GM10266 (cell line): ENCODE measurements around the gene UXS1.
"Not testable (repeated sequence)": the region's sequence is repeated elsewhere in the genome, so short reads cannot be mapped to it uniquely, and the experiment has no call there.

Source experiments
- DNase-seq: peaks from one replicate; pipeline ENCODE4 v3.0.0; 2012; ENCODE audit errors: extremely low spot score
- TF ChIP-seq, protein P1 (sequence below): IDR thresholded peaks from 2 replicates; pipeline ENCODE4 v1.5.1; 2012; ENCODE audit warnings: mild to moderate bottlenecking, low read depth; ENCODE audit not compliant: control insufficient read depth, insufficient read depth; ENCODE audit errors: missing control alignments

Gene UXS1

DNA sequence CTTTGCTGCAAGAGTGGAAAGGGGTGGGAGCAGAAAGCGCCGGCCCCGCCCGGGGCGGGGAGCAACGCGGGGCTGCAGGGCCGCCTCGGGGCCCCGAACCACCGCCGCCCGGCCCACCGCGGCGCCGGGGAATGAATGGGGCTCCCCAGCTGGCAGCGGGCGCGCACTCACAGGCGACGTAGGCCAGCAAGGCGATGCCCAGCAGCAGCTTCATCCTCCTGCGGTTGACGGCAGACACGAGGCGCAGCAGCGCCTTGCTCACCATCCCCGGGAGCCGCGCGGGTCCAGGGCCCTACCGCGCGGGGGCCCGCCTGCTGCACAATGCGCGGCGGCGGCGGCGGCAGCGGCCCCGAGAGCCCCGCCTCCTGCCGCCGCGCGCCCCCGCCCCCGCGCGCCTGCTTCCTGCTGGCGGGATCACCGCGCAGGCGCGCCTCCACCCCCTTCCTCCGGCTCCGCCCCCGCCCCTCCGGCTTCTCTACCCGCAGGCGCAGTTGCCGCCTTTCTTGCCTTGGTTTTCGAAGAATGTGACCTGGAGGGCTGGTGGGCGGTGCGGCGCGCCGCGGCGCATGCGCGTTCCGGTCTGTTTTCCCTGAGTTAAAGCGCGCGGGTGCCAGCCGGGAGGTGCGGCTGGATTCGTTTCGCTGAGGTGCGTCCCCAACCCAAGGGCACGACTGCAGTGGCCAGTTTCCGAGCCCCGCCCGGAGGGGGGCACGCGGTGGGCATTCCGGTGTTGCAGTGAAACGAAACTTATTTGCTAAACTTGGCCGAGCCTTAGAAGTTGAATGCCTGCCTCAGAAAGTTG, at the start of gene UXS1:
Gene UXS1, minus strand, starts transcription at position 325 of the 802 bp plus-strand sequence. Its CDS starts 60 bp downstream, at position 265.
- TF ChIP-seq, protein P1, sequence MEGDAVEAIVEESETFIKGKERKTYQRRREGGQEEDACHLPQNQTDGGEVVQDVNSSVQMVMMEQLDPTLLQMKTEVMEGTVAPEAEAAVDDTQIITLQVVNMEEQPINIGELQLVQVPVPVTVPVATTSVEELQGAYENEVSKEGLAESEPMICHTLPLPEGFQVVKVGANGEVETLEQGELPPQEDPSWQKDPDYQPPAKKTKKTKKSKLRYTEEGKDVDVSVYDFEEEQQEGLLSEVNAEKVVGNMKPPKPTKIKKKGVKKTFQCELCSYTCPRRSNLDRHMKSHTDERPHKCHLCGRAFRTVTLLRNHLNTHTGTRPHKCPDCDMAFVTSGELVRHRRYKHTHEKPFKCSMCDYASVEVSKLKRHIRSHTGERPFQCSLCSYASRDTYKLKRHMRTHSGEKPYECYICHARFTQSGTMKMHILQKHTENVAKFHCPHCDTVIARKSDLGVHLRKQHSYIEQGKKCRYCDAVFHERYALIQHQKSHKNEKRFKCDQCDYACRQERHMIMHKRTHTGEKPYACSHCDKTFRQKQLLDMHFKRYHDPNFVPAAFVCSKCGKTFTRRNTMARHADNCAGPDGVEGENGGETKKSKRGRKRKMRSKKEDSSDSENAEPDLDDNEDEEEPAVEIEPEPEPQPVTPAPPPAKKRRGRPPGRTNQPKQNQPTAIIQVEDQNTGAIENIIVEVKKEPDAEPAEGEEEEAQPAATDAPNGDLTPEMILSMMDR: peak; percentile 23

DNA sequence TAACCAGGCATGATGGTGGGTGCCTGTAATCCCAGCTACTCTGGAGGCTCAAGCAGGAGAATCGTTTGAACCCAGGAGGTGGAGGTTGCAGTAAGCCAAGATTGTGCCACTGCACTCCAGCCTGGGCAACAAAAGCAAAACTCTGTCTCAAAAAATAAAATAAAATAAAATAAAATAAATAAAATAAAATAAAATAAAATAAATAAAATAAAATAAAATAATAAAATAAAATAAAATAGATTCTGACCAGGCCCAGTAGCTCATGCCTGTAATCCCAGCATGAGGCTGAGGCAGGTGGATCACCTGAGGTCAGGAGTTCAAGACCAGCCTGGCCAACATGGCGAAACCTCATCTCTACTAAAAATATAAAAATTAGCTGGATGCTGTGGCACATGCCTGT, 45.4 kb upstream of the UXS1 start:
- DNase-seq: not testable (repeated sequence)

More for the DNA sequence above, at the start of gene UXS1:
- DNase-seq: peak; percentile 97

DNA sequence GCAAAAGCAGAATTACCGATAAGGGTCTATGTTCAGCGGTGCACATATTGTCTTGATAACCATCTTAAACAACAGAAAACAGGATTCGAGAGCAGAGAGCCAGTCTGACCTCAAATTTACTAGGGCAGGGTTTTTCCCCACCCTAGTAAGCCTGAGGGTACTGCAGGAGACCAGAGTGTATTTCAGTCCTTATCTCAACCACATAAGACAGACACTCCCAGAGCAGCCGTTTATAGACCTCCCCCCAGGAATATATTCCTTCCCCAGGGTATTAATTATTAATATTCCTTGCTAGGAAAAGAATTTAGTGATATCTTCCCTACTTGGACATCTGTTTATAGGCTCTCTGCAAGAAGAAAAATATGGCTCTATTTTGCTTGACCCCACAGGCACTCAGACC, 41.3 kb upstream of the UXS1 start:
- not testable (repeated sequence) for DNase-seq

DNA sequence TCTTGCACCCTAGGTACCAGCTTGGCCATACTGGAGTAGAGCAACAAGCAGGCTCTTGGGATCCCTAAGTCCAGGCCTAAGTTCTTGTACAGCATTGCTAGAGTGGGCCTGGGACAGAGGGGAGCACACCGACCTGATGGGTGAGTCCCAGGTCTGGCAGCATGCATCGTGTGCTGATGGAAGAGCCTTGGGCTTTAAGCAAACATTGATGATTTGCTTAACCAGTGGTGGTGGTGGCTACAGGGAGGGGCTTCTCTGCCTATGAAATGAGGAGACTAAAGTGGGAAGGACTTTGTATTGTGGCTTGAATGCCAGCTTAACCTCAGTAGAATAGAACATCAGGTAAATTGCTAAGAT, 39.2 kb upstream of the UXS1 start:
- DNase-seq: no peak
- TF ChIP-seq, protein P1: no peak

DNA sequence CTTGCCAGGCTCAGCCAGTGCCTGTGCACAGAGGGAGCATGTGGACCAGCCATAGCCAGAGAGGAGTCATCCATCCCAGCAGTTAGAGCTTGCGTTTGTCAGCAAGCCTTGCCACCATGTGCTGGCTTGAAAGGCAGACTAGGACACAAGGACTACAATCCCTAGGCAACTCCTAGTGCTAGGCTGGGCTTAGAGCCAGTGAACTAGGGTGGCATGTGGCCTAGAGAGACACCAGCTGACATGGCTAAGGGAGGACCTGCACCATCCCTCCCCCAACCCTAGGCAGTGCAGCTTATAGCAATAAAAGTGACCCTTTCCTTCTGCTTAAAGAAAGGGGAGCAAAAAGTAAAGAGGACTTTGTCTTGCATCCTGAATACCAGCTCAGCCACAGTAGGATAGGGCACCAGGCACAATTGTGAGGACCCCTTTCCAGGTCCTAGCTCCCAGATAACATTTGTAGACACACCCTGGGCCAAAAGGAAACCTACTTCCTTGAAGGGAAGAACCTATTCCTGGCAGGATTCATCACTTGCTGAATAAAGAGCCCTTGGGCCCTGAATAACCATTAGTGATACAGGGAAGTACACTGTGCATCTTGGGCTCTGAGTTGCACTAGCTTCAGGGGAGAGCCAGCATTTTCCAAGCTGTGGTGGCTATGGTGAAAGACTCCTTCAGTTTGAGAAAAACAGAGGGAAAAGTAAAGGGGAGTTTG, 38.7 kb upstream of the UXS1 start:
- DNase-seq: no peak
- TF ChIP-seq, protein P1: no peak

DNA sequence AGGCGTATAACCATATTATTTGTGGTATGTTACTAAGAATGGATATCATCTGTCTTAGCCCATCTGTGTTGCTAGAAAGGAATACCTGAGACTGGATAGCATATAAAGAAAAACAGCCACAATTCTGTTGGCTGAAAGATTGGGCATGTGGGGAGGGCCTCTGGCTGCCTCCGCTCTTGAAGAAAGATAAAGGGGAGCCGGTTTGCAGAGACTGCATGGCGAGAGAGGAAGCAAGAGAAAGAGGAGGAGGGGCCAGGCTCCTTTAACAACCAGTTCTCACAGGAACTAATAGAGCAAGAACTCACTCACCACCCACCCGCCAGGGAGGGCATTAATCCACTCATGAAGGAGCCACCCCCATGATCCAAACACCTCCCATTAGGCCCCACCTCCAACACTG, 29.2 kb upstream of the UXS1 start:
- DNase-seq: no peak
- TF ChIP-seq, protein P1: no peak

DNA sequence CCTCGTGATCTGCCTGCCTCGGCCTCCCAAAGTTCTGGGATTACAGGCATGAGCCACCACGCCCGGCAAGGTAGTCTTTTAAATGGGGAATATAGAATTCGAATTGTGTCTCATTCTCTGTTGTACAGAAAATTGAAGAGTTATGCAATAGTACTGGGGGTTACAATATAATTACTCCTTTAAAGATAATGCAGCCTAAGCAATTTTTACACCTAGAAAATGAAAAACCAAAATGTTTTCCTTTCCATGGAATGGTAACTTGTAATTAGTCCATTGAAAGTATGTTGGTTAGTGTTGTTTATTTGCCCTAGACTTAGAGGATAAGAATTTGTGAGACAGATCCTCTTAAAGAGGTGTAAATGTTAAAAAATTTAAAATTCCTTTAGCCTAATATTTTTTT, 28.0 kb upstream of the UXS1 start:
- not testable (repeated sequence) for DNase-seq

DNA sequence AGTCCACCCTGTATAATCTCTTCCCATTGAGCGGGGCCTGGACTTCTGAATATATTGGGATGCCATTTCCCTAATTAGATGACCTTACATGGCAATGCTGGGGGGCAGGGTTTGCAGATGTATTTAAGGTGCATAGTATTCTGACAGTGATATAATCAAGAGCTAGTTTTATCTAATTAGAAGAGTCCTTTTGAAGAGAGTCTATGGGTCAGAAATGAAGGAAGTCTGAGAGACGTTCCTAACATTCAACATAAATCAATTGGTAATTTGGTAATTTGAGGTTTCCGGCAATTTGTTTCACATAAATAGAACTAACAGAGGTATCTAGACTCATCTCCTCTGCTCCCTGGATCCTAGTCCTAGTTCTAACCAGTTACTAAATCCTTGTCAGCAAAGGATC, 25.7 kb upstream of the UXS1 start:
- DNase-seq: no peak
- TF ChIP-seq, protein P1: no peak

DNA sequence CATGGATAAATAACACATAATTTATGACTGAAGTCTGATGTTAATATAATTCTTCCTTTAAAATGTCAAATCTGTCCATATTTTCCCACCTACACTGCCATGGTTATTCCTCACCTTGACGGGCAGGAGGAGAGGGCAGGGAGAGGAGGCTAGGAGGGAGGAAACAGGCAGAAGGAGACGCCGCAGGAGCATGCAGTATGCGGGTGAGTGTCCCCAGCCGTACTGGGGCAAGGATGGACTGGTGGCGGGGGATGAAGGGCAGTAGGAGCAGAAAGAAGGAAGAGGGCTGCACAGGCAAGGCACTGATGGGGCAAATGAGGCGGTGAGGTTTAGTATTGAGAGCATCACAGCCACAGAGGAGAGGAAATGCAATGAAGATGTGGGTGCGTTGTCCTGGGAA, 25.1 kb upstream of the UXS1 start:
- DNase-seq: not testable (repeated sequence)
